ENCODE measurements around the gene EPHA3.

Gene EPHA3

GRCh38 chr3:89245612-89246011, 138.2 kb downstream of the EPHA3 start:
- DNase-seq (ENCODE audit: extremely low read depth, insufficient read length): no peak
- no peaks in the 10 kb centered on the region for H3K36me3 ChIP-seq (ENCODE audit: control insufficient read depth, insufficient read depth, low read length)
- H3K4me3 ChIP-seq (replicated peaks; ENCODE audit: low read depth, low read length): no peak overlapping the region
- no peak for TF ChIP-seq CTCF (IDR thresholded peaks at IDR 0.05; ENCODE audit: insufficient read depth, low read length, poor library complexity, severe bottlenecking)
- H3K27me3 ChIP-seq (replicated peaks; ENCODE audit: control insufficient read depth, insufficient read depth, low read length): no peaks in the 10 kb centered on the region

- no peak for DNase-seq (ENCODE audit: extremely low read depth, insufficient read length)
- Histone ChIP-seq H3K4me3 (replicated peaks; ENCODE audit: low read depth, low read length) (no peak overlapping the region), H3K36me3 (ENCODE audit: control insufficient read depth, insufficient read depth, low read length) (no peaks in the 10 kb centered on the region), H3K27me3 (replicated peaks; ENCODE audit: control insufficient read depth, insufficient read depth, low read length) (no peaks in the 10 kb centered on the region)
- TF ChIP-seq CTCF (IDR thresholded peaks at IDR 0.05; ENCODE audit: insufficient read depth, low read length, poor library complexity, severe bottlenecking): no peak
These were observed 138.9 kb downstream of the EPHA3 start for GRCh38 chr3:89246326-89246725.

GRCh38 chr3:89250742-89251141, 143.3 kb downstream of the EPHA3 start:
- Histone ChIP-seq H3K27me3 (replicated peaks; ENCODE audit: control insufficient read depth, insufficient read depth, low read length) (no peaks in the 10 kb centered on the region), H3K4me3 (replicated peaks; ENCODE audit: low read depth, low read length) (no peak overlapping the region), H3K36me3 (ENCODE audit: control insufficient read depth, insufficient read depth, low read length) (no peaks in the 10 kb centered on the region)
- TF ChIP-seq CTCF (IDR thresholded peaks at IDR 0.05; ENCODE audit: insufficient read depth, low read length, poor library complexity, severe bottlenecking): no peak
- DNase-seq (ENCODE audit: extremely low read depth, insufficient read length): no peak

GRCh38 chr3:89252016-89252415, 144.6 kb downstream of the EPHA3 start:
- Histone ChIP-seq H3K36me3 (ENCODE audit: control insufficient read depth, insufficient read depth, low read length) (no peaks in the 10 kb centered on the region), H3K27me3 (replicated peaks; ENCODE audit: control insufficient read depth, insufficient read depth, low read length) (no peaks in the 10 kb centered on the region), H3K4me3 (replicated peaks; ENCODE audit: low read depth, low read length) (no peak overlapping the region)
- TF ChIP-seq CTCF (IDR thresholded peaks at IDR 0.05; ENCODE audit: insufficient read depth, low read length, poor library complexity, severe bottlenecking): no peak
- DNase-seq (ENCODE audit: extremely low read depth, insufficient read length): no peak

- TF ChIP-seq CTCF (IDR thresholded peaks at IDR 0.05; ENCODE audit: insufficient read depth, low read length, poor library complexity, severe bottlenecking): no peak
- no peak for DNase-seq (ENCODE audit: extremely low read depth, insufficient read length)
- no peak overlapping the region for H3K4me3 ChIP-seq (replicated peaks; ENCODE audit: low read depth, low read length)
- H3K27me3 ChIP-seq (replicated peaks; ENCODE audit: control insufficient read depth, insufficient read depth, low read length): no peaks in the 10 kb centered on the region
- no peaks in the 10 kb centered on the region for H3K36me3 ChIP-seq (ENCODE audit: control insufficient read depth, insufficient read depth, low read length)
These were observed 145.4 kb downstream of the EPHA3 start for GRCh38 chr3:89252860-89253259.

GRCh38 chr3:89256395-89256794, 149.0 kb downstream of the EPHA3 start:
- Histone ChIP-seq H3K36me3 (ENCODE audit: control insufficient read depth, insufficient read depth, low read length) (no peaks in the 10 kb centered on the region), H3K4me3 (replicated peaks; ENCODE audit: low read depth, low read length) (no peak overlapping the region), H3K27me3 (replicated peaks; ENCODE audit: control insufficient read depth, insufficient read depth, low read length) (no peaks in the 10 kb centered on the region)
- TF ChIP-seq CTCF (IDR thresholded peaks at IDR 0.05; ENCODE audit: insufficient read depth, low read length, poor library complexity, severe bottlenecking): no peak
- DNase-seq (ENCODE audit: extremely low read depth, insufficient read length): no peak
